Endothelial cell (in vitro differentiated cells): ENCODE measurements around the gene PPIL6. TPM values are rescaled to one million over a fixed set of nuclear protein-coding genes. Genes with fewer than 3 reads are reported as not detected.

Experiments used
- DNase-seq: peaks from one replicate; pipeline ENCODE4 v3.0.0; 2021; ENCODE audit warnings: low spot score
- H3K27ac Mint-ChIP-seq: one replicate; pipeline ENCODE4 v1.8.0; 2021; ENCODE audit warnings: mixed read lengths, inconsistent platforms; ENCODE audit not compliant: unreplicated experiment
- H3K27me3 Mint-ChIP-seq: one replicate; pipeline ENCODE4 v1.8.0; 2021; ENCODE audit warnings: mild to moderate bottlenecking, moderate library complexity, mixed read lengths, inconsistent platforms; ENCODE audit not compliant: unreplicated experiment
- H3K36me3 Mint-ChIP-seq: one replicate; pipeline ENCODE4 v1.8.0; 2021; ENCODE audit warnings: mild to moderate bottlenecking, low read depth, mixed read lengths, inconsistent platforms; ENCODE audit not compliant: unreplicated experiment
- H3K4me1 Mint-ChIP-seq: one replicate; pipeline ENCODE4 v1.8.0; 2021; ENCODE audit warnings: mild to moderate bottlenecking, mixed read lengths, inconsistent platforms; ENCODE audit not compliant: unreplicated experiment
- H3K4me3 Mint-ChIP-seq: one replicate; pipeline ENCODE4 v1.8.0; 2021; ENCODE audit warnings: mild to moderate bottlenecking, mixed read lengths, inconsistent platforms; ENCODE audit not compliant: unreplicated experiment
- H3K9me3 Mint-ChIP-seq: one replicate; pipeline ENCODE4 v1.8.0; 2021; ENCODE audit warnings: mixed read lengths, inconsistent platforms; ENCODE audit not compliant: unreplicated experiment
- total RNA-seq: library from RNA; stranded (reverse); fragmentation: NEBNext Ultra II Directional; extraction: Animal tissue kit (Norgen Biotek cat#: 25700); gene quantifications from one replicate; pipeline ENCODE4 v1.2.1, GENCODE V29; 2021; ENCODE audit not compliant: unreplicated experiment
- TF ChIP-seq, protein P1 (sequence below): fragments of 200-600 bp; sonication (generic); IDR thresholded peaks from one replicate; pipeline ENCODE4 v1.5.0; 2021; ENCODE audit warnings: antibody characterized with exemption; ENCODE audit not compliant: unreplicated experiment

PPIL6 gene
- total RNA-seq, 1 donor from 2014 or later = 0.95 TPM

DNA sequence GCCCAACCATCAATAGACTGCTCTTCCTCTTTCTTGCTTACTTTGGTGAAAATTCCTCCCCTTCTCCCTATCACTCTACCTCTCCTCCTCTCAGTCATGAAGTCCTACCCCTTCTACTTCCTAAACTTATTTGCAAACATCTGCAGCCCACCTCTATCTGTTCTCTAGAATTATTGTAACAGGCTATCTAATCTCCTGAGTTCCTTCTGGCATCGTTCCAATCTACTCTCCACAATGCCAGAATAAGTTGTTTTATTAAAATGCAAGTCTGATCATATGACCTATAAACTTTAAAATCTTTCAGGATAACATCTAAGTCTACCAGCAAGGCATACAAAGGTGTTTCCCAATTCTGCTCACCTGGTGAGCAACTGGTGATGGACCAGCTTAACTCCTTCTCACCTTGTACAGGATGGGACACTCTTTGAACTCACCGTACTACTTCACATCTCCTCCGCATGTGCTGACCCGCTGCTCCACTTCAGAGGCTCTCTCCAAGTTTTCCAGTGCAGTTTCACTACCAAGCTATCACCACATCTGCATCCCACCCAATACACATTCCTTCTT, 66.0 kb downstream of the PPIL6 start:
- TF ChIP-seq, protein P1, sequence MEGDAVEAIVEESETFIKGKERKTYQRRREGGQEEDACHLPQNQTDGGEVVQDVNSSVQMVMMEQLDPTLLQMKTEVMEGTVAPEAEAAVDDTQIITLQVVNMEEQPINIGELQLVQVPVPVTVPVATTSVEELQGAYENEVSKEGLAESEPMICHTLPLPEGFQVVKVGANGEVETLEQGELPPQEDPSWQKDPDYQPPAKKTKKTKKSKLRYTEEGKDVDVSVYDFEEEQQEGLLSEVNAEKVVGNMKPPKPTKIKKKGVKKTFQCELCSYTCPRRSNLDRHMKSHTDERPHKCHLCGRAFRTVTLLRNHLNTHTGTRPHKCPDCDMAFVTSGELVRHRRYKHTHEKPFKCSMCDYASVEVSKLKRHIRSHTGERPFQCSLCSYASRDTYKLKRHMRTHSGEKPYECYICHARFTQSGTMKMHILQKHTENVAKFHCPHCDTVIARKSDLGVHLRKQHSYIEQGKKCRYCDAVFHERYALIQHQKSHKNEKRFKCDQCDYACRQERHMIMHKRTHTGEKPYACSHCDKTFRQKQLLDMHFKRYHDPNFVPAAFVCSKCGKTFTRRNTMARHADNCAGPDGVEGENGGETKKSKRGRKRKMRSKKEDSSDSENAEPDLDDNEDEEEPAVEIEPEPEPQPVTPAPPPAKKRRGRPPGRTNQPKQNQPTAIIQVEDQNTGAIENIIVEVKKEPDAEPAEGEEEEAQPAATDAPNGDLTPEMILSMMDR = no peak
- peak overlapping the region; percentile 33 for H3K4me3 Mint-ChIP-seq
- H3K4me1 Mint-ChIP-seq = peaks cover 15% of the 10 kb centered on the region
- H3K27me3 Mint-ChIP-seq = peaks cover 2% of the 10 kb centered on the region
- no peak for DNase-seq
- H3K27ac Mint-ChIP-seq = no peak overlapping the region
- H3K9me3 Mint-ChIP-seq = no peaks in the 10 kb centered on the region
- peaks cover 40% of the 10 kb centered on the region for H3K36me3 Mint-ChIP-seq

DNA sequence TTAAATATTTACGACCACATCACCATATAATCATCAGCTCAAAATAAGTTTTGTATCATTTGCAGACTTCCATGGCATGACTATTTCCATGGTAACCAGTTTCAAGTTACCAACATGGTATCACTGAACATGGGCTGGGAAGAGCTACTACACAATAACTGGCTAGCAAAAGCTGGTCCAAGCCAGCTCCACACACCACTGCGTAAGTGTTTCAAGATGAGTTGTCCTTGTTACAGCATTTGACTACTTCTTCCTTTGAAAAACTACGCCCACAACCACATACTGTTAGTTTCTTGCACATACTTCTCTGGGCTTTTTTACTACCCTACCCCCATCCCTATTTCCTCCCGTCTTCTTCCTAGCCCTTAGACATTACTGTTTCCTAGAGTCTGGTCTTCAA, 66.7 kb downstream of the PPIL6 start:
- peaks cover 36% of the 10 kb centered on the region for H3K36me3 Mint-ChIP-seq
- no peak for DNase-seq
- H3K9me3 Mint-ChIP-seq = no peaks in the 10 kb centered on the region
- peaks cover 2% of the 10 kb centered on the region for H3K27me3 Mint-ChIP-seq
- peaks cover 9% of the 10 kb centered on the region for H3K4me1 Mint-ChIP-seq
- H3K27ac Mint-ChIP-seq = no peak overlapping the region
- H3K4me3 Mint-ChIP-seq = no peak overlapping the region
- TF ChIP-seq, protein P1 = no peak

DNA sequence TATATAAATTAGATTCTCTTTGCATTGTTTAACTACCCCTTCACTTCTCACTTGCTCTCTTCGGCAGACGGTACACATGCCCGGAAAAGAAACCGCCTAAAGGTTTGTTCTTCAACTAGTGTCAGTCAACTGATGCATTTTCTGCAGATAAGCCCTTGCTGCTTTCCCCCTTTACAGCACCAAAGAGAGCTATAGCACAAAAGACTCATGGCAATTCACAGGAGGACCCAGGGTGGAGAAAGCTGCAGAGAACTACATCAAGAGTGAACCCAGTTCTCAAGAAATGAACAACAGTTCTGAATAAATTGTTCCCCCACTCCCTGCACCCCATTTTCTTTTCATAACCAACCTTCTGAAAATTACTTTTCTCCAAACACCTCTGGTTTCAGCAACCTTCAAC, 67.1 kb downstream of the PPIL6 start:
- DNase-seq = no peak
- Mint-ChIP-seq H3K27ac (no peak overlapping the region), H3K4me3 (no peak overlapping the region), H3K4me1 (peaks cover 9% of the 10 kb centered on the region), H3K9me3 (no peaks in the 10 kb centered on the region), H3K27me3 (peaks cover 2% of the 10 kb centered on the region), H3K36me3 (peaks cover 36% of the 10 kb centered on the region)
- TF ChIP-seq, protein P1 = no peak

DNA sequence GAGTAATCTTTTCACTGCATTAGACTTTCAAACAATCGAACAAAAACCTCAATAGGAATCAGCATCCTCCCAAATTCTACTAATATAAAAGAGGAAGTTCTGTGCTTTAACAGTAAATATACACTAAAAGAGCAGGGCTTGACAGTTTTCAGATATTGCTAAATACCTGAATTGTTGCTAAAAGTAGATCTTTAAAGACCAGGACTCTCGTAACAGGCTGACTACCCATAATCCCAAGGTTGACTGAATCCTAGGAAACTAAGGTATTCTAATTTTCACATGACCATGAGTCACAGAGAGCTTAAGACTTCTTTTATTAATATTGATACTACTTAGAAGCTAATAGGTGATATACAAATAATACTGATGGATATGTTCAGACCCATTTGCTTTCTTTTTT, 68.3 kb downstream of the PPIL6 start:
- no peak overlapping the region for H3K4me3 Mint-ChIP-seq
- no peak for DNase-seq
- no peaks in the 10 kb centered on the region for H3K9me3 Mint-ChIP-seq
- H3K27me3 Mint-ChIP-seq = peaks cover 2% of the 10 kb centered on the region
- H3K27ac Mint-ChIP-seq = no peak overlapping the region
- peaks cover 31% of the 10 kb centered on the region for H3K36me3 Mint-ChIP-seq
- peaks cover 2% of the 10 kb centered on the region for H3K4me1 Mint-ChIP-seq
- TF ChIP-seq, protein P1 = no peak

DNA sequence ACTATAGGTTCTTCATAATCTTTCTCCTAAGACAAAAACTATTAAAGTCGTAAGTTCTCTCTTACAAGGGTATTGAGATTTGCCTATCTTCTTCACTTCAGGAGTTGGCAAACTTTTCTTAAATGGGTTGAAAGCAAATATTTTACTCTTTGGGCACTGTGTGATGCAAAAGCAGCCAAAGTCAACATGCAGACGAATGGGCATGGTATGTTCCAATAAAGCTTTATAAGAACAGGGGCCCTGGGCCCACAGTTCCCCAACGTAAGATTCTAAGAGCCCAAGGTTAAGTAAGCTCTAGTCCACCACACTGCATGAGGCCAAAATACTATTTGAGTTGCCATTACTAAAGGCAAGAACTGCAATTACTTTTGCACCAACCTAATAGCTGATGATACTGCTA, 69.6 kb downstream of the PPIL6 start:
- Mint-ChIP-seq H3K36me3 (peaks cover 24% of the 10 kb centered on the region), H3K9me3 (no peaks in the 10 kb centered on the region), H3K4me1 (no peaks in the 10 kb centered on the region), H3K27me3 (peaks cover 2% of the 10 kb centered on the region), H3K4me3 (no peak overlapping the region), H3K27ac (no peak overlapping the region)
- no peak for DNase-seq
- TF ChIP-seq, protein P1 = no peak
